ENCODE results near the gene CYFIP1.

CYFIP1 gene

GRCh38 chr15:22979238-22980188 is 655 bp downstream of the CYFIP1 start:
- Mint-ChIP-seq H3K27ac (no peak overlapping the region), H3K4me1 (peaks cover 16% of the 10 kb centered on the region), H3K36me3 (no peaks in the 10 kb centered on the region), H3K9me3 (no peaks in the 10 kb centered on the region), H3K4me3 (peak overlapping the region; percentile 80)
- DNase-seq (ENCODE audit: low spot score in 2 of 2) = peak; percentile 15 to 67
- peak; percentile 83 for ATAC-seq

- Mint-ChIP-seq H3K27ac (no peak overlapping the region), H3K36me3 (no peaks in the 10 kb centered on the region), H3K4me3 (peak overlapping the region; percentile 80), H3K4me1 (peaks cover 16% of the 10 kb centered on the region), H3K9me3 (no peaks in the 10 kb centered on the region)
- ATAC-seq (peak; percentile 56), DNase-seq (ENCODE audit: low spot score in 2 of 2) (peak in 1 of 2 donors; percentile 3)
Observed at GRCh38 chr15:22978691-22979237, 1.4 kb downstream of the CYFIP1 start.

- no peak overlapping the region for H3K27ac Mint-ChIP-seq
- H3K4me3 Mint-ChIP-seq = no peak overlapping the region
- H3K4me1 Mint-ChIP-seq = peaks cover 20% of the 10 kb centered on the region
- no peaks in the 10 kb centered on the region for H3K9me3 Mint-ChIP-seq
- DNase-seq (ENCODE audit: low spot score in 2 of 2) (no peak), ATAC-seq (no peak)
- no peaks in the 10 kb centered on the region for H3K36me3 Mint-ChIP-seq
Observed at GRCh38 chr15:22974745-22975144, 5.4 kb downstream of the CYFIP1 start.

- Mint-ChIP-seq H3K9me3 (peaks cover 3% of the 10 kb centered on the region), H3K36me3 (no peaks in the 10 kb centered on the region), H3K4me3 (no peak overlapping the region), H3K27ac (no peak overlapping the region), H3K4me1 (peaks cover 13% of the 10 kb centered on the region)
- no peak for ATAC-seq
- no peak for DNase-seq (ENCODE audit: low spot score in 2 of 2)
Observed at GRCh38 chr15:22973987-22974386, 6.2 kb downstream of the CYFIP1 start.

- ATAC-seq (no peak), DNase-seq (ENCODE audit: low spot score in 2 of 2) (no peak)
- no peak overlapping the region for H3K27ac Mint-ChIP-seq
- H3K36me3 Mint-ChIP-seq = no peaks in the 10 kb centered on the region
- H3K4me1 Mint-ChIP-seq = peaks cover 6% of the 10 kb centered on the region
- peaks cover 3% of the 10 kb centered on the region for H3K9me3 Mint-ChIP-seq
- H3K4me3 Mint-ChIP-seq = no peak overlapping the region
Observed at GRCh38 chr15:22973286-22973685, 6.9 kb downstream of the CYFIP1 start.

- no peak for DNase-seq (ENCODE audit: low spot score in 2 of 2)
- Mint-ChIP-seq H3K4me1 (peaks cover 6% of the 10 kb centered on the region), H3K27ac (no peak overlapping the region), H3K36me3 (no peaks in the 10 kb centered on the region), H3K4me3 (no peak overlapping the region), H3K9me3 (peaks cover 3% of the 10 kb centered on the region)
- ATAC-seq = no peak
Observed at GRCh38 chr15:22969489-22969888, 10.7 kb downstream of the CYFIP1 start.

GRCh38 chr15:22968366-22968765 is 11.8 kb downstream of the CYFIP1 start:
- Mint-ChIP-seq H3K9me3 (peaks cover 3% of the 10 kb centered on the region), H3K4me3 (no peak overlapping the region), H3K27ac (no peak overlapping the region), H3K4me1 (peaks cover 3% of the 10 kb centered on the region), H3K36me3 (no peaks in the 10 kb centered on the region)
- ATAC-seq = no peak
- no peak for DNase-seq (ENCODE audit: low spot score in 2 of 2)

- ATAC-seq (no peak), DNase-seq (ENCODE audit: low spot score in 2 of 2) (no peak)
- Mint-ChIP-seq H3K4me1 (no peaks in the 10 kb centered on the region), H3K36me3 (no peaks in the 10 kb centered on the region), H3K4me3 (no peak overlapping the region), H3K27ac (no peak overlapping the region), H3K9me3 (peaks cover 3% of the 10 kb centered on the region)
Observed at GRCh38 chr15:22967084-22967770, 12.9 kb downstream of the CYFIP1 start.

- no peaks in the 10 kb centered on the region for H3K4me1 Mint-ChIP-seq
Observed at GRCh38 chr15:22966321-22967083, 13.7 kb downstream of the CYFIP1 start.

GRCh38 chr15:22963641-22964040 is 16.5 kb downstream of the CYFIP1 start:
- ATAC-seq = no peak
- H3K4me1 Mint-ChIP-seq = peaks cover 10% of the 10 kb centered on the region

More at GRCh38 chr15:22966321-22967083, 13.7 kb downstream of the CYFIP1 start:
- ATAC-seq (no peak), DNase-seq (ENCODE audit: low spot score in 2 of 2) (no peak)
- Mint-ChIP-seq H3K9me3 (peaks cover 3% of the 10 kb centered on the region), H3K36me3 (no peaks in the 10 kb centered on the region), H3K27ac (no peak overlapping the region), H3K4me3 (no peak overlapping the region)

GRCh38 chr15:22962611-22963010 is 17.6 kb downstream of the CYFIP1 start:
- no peak for ATAC-seq

More at GRCh38 chr15:22963641-22964040, 16.5 kb downstream of the CYFIP1 start:
- H3K36me3 Mint-ChIP-seq = no peaks in the 10 kb centered on the region
- H3K27ac Mint-ChIP-seq = no peak overlapping the region
- H3K9me3 Mint-ChIP-seq = no peaks in the 10 kb centered on the region
- DNase-seq (ENCODE audit: low spot score in 2 of 2) = no peak
- no peak overlapping the region for H3K4me3 Mint-ChIP-seq

GRCh38 chr15:22961762-22962161 is 18.4 kb downstream of the CYFIP1 start:
- H3K9me3 Mint-ChIP-seq = no peaks in the 10 kb centered on the region
- no peak for DNase-seq (ENCODE audit: low spot score in 2 of 2)
- no peak overlapping the region for H3K4me3 Mint-ChIP-seq
- no peaks in the 10 kb centered on the region for H3K36me3 Mint-ChIP-seq
- no peak overlapping the region for H3K27ac Mint-ChIP-seq
- ATAC-seq = no peak
- H3K4me1 Mint-ChIP-seq = peaks cover 14% of the 10 kb centered on the region

More at GRCh38 chr15:22962611-22963010, 17.6 kb downstream of the CYFIP1 start:
- no peak for DNase-seq (ENCODE audit: low spot score in 2 of 2)
- Mint-ChIP-seq H3K36me3 (no peaks in the 10 kb centered on the region), H3K9me3 (no peaks in the 10 kb centered on the region), H3K4me3 (no peak overlapping the region), H3K27ac (no peak overlapping the region), H3K4me1 (peaks cover 14% of the 10 kb centered on the region)

- H3K27ac Mint-ChIP-seq = no peak overlapping the region
- ATAC-seq = no peak
- H3K4me1 Mint-ChIP-seq = peaks cover 19% of the 10 kb centered on the region
- H3K36me3 Mint-ChIP-seq = no peaks in the 10 kb centered on the region
- H3K4me3 Mint-ChIP-seq = no peak overlapping the region
- no peak for DNase-seq (ENCODE audit: low spot score in 2 of 2)
- no peaks in the 10 kb centered on the region for H3K9me3 Mint-ChIP-seq
Observed at GRCh38 chr15:22960556-22960955, 19.6 kb downstream of the CYFIP1 start.

GRCh38 chr15:22960126-22960525 is 20.0 kb downstream of the CYFIP1 start:
- Mint-ChIP-seq H3K9me3 (no peaks in the 10 kb centered on the region), H3K27ac (no peak overlapping the region), H3K4me3 (no peak overlapping the region), H3K36me3 (no peaks in the 10 kb centered on the region), H3K4me1 (peaks cover 19% of the 10 kb centered on the region)
- DNase-seq (ENCODE audit: low spot score in 2 of 2) (no peak), ATAC-seq (no peak)

Measured in stimulated activated effector memory CD8-positive, alpha-beta T cell treated with anti-CD3 and anti-CD28 coated beads, Interleukin-12 subunit alpha, Interleukin-12 subunit beta, amount 100 ng/mL, for 72 hours (primary cell).